ENCODE data around the gene SEC22B. TPM values are rescaled to one million over a fixed set of nuclear protein-coding genes. Genes with fewer than 3 reads are reported as not detected.

SEC22B gene
- total RNA-seq (2016; rRNA removed; fragmentation: Illumina TruSeq; extraction: Trizol) (29.1 and 38.5 TPM in 2 replicates), polyA plus RNA-seq (2011; rRNA removed) (12.2 and 14.2 TPM in 2 replicates), polyA minus RNA-seq (2011; rRNA and poly(A)+ RNA removed; ENCODE audit: low replicate concordance) (12.4 and 20.9 TPM in 2 replicates), Bru-seq, nascent RNA (percentile 96 among the genes with signal in this experiment), BruChase-seq, experiment 1, labeled RNA remaining after a 6-hour chase (percentile 92 among the genes with signal in this experiment), BruChase-seq, experiment 2, labeled RNA remaining after a 2-hour chase (percentile 96 among the genes with signal in this experiment)
- total RNA-seq (2016; cell fraction: cytosol; rRNA removed; fragmentation: Illumina TruSeq; extraction: Trizol; ENCODE audit: low read depth) = 1.9 and 2.4 TPM in 2 replicates
- total RNA-seq (2016; cell fraction: insoluble cytoplasmic fraction; rRNA removed; fragmentation: Illumina TruSeq; extraction: Trizol) = 29.5 and 40.0 TPM in 2 replicates
- total RNA-seq (2016; cell fraction: membrane; rRNA removed; fragmentation: Illumina TruSeq; extraction: Trizol) = 8.9 and 9.8 TPM in 2 replicates
- total RNA-seq (2016; cell fraction: nucleus; rRNA removed; fragmentation: Illumina TruSeq; extraction: Trizol) = 32.7 and 35.9 TPM in 2 replicates
- polyA plus RNA-seq (2011; cell fraction: cytosol; rRNA removed) = 6.0 and 7.5 TPM in 2 replicates
- polyA plus RNA-seq (2011; cell fraction: nucleus; rRNA removed) = 11.6 and 13.9 TPM in 2 replicates
- 13.4 and 18.5 TPM in 2 replicates for polyA plus RNA-seq (2012)
- polyA plus RNA-seq (2016; cell fraction: cytosol; fragmentation: Illumina TruSeq; extraction: Trizol; ENCODE audit: low read depth) = 2.1 and 2.2 TPM in 2 replicates
- 37.2 and 40.7 TPM in 2 replicates for polyA plus RNA-seq (2016; cell fraction: insoluble cytoplasmic fraction; fragmentation: Illumina TruSeq; extraction: Trizol; ENCODE audit: low read depth)
- 6.3 and 6.7 TPM in 2 replicates for polyA plus RNA-seq (2016; cell fraction: membrane; fragmentation: Illumina TruSeq; extraction: Trizol; ENCODE audit: low read depth)
- polyA plus RNA-seq (2016; cell fraction: nucleus; fragmentation: Illumina TruSeq; extraction: Trizol; ENCODE audit: insufficient read depth, low read depth) = 32.0 and 32.9 TPM in 2 replicates
- 9.2 and 11.2 TPM in 2 replicates for polyA minus RNA-seq (2011; cell fraction: cytosol; rRNA and poly(A)+ RNA removed)
- polyA minus RNA-seq (2011; cell fraction: nucleus; rRNA and poly(A)+ RNA removed) = 66.5 and 85.1 TPM in 2 replicates
- long read RNA-seq, experiment 1, full-length matches to known transcripts = 49 of 175 reads
- long read RNA-seq, experiment 1, partial matches to known transcripts = 1 of 175 reads
- long read RNA-seq, experiment 1, other reads (novel, unspliced or antisense) = 125 of 175 reads
- long read RNA-seq, experiment 2, full-length matches to known transcripts = 15 of 65 reads
- long read RNA-seq, experiment 2, partial matches to known transcripts = 5 of 65 reads
- long read RNA-seq, experiment 2, other reads (novel, unspliced or antisense) = 45 of 65 reads

- POLR2A ChIA-PET = no interaction called here
- Histone ChIP-seq H3K9ac (ENCODE audit: insufficient read depth, low read depth, low read length) (peak within 1 kb of the TSS; percentile 96), H4K20me1 (ENCODE audit: insufficient read depth, low read length) (no peaks in the 10 kb centered on the region), H3K27me3 (ENCODE audit: control insufficient read depth in 1 of 2, insufficient read depth in 2 of 2, low read length in 2 of 2) (no peaks in the 10 kb centered on the region; a peak in 1 of 5 replicates), H3K4me3 (replicated peaks in 1 of 3; ENCODE audit: insufficient read depth in 1 of 3, low read depth in 2 of 3, low read length in 3 of 3) (peak within 1 kb of the TSS; percentile 84 to 93 (median 93)), H3K4me1 (ENCODE audit: insufficient read depth, low read length) (peaks cover 14% of the 10 kb centered on the region), H3K27ac (ENCODE audit: extremely low read length, insufficient read depth, low read length) (peak within 1 kb of the TSS; percentile 91), H3K79me2 (ENCODE audit: insufficient read depth, low read length) (peaks cover 9% of the 10 kb centered on the region), H3K9me3 (ENCODE audit: low read length) (no peaks in the 10 kb centered on the region), H2AFZ (ENCODE audit: low read length) (peak within 1 kb of the TSS; percentile 96), H3K4me2 (ENCODE audit: low read depth, low read length) (peak within 1 kb of the TSS; percentile 81), H3K36me3 (replicated peaks in 1 of 2; ENCODE audit: control insufficient read depth in 1 of 2, insufficient read depth in 2 of 2, low read length in 2 of 2) (no peaks in the 10 kb centered on the region)
- peak; percentile 97 for ATAC-seq
- WGBS (ENCODE audit: low lambda C conversion rate) = 6% methylated on average over 19 of the region's 39 CpGs
- CTCF ChIA-PET (ENCODE audit: low intra/inter-chr PET ratio, low total read pairs) = no interaction called here
- intact Hi-C loops (cut with micrococcal nuclease; ENCODE audit: unreplicated experiment) (no loop called here), in situ Hi-C loops (cut with HindIII; ENCODE audit: extremely low pct_ligation_motif_present, low pct_unique_long_range_greater_than_20kb) (no loop called here)
- peak; percentile 89 for DNase-seq (ENCODE audit: low spot score)
- FAIRE-seq = no peak
- BruUV-seq (replicated peaks) = TSS peak; percentile 81
- TF ChIP-seq ZNF550 (CRISPR knock-in tag; IDR thresholded peaks at IDR 0.05; ENCODE audit: borderline replicate concordance) (no peak), ZFP91 (CRISPR knock-in tag; IDR thresholded peaks at IDR 0.05; ENCODE audit: borderline replicate concordance) (peak; percentile 86), IKZF1 (IDR thresholded peaks at IDR 0.05) (no peak), TBP (CRISPR knock-in tag; IDR thresholded peaks at IDR 0.05) (no peak), RCOR2 (CRISPR knock-in tag; IDR thresholded peaks at IDR 0.05) (no peak), ATAD3A (CRISPR knock-in tag; IDR thresholded peaks at IDR 0.05) (peak; percentile 22; the same call in 1 of the 2 replicates), THAP11 (CRISPR knock-in tag; IDR thresholded peaks at IDR 0.05) (peak; percentile 96), KMT2A (CRISPR knock-in tag; IDR thresholded peaks at IDR 0.05) (peak; percentile 96), ZNF784 (CRISPR knock-in tag; IDR thresholded peaks at IDR 0.05; ENCODE audit: borderline replicate concordance) (peak; percentile 55; the same call in 1 of the 2 replicates), KLF9 (CRISPR knock-in tag; IDR thresholded peaks at IDR 0.05; ENCODE audit: low read depth) (no peak), MIER3 (CRISPR knock-in tag; IDR thresholded peaks at IDR 0.05; ENCODE audit: borderline replicate concordance) (peak; percentile 70; the same call in 1 of the 2 replicates), SNAPC2 (CRISPR knock-in tag; IDR thresholded peaks at IDR 0.05) (peak; percentile 79; the same call in 1 of the 2 replicates), ZBTB42 (CRISPR knock-in tag; IDR thresholded peaks at IDR 0.05) (no peak), ZNF235 (CRISPR knock-in tag; IDR thresholded peaks at IDR 0.05; ENCODE audit: borderline replicate concordance) (no peak), ZNF670 (CRISPR knock-in tag; IDR thresholded peaks at IDR 0.05; ENCODE audit: borderline replicate concordance) (no peak), ELK4 (CRISPR knock-in tag; IDR thresholded peaks at IDR 0.05; ENCODE audit: borderline replicate concordance) (no peak)
Measured at GRCh38 chr1:120176092-120176855, at the start of gene SEC22B. Gene SEC22B (minus strand): TSS chr1:120176520. CDS start chr1:120176381, 139 bp downstream.
